BLaER1 treated with 17β-estradiol and CSF1 and Interleukin-3, amounts not matched to agents 10 nM and 100 nM (cell line): ENCODE results near the gene HAPLN2.

Experiments
- H3K27ac ChIP-seq, 11 experiments: shearing (Covaris generic); formaldehyde crosslinking; 2 replicates each; pipeline ENCODE4 v1.8.1; 2022
- H3K27me3 ChIP-seq, 11 experiments: shearing (Covaris generic); formaldehyde crosslinking; 2 replicates each; pipeline ENCODE4 v1.8.1; 2022
- H3K36me3 ChIP-seq, 11 experiments: shearing (Covaris generic); formaldehyde crosslinking; 2 replicates each; pipeline ENCODE4 v1.8.1; 2022
- H3K4me1 ChIP-seq, 10 experiments: shearing (Covaris generic); formaldehyde crosslinking; 2 replicates each; pipeline ENCODE4 v1.8.1; 2022
- H3K4me2 ChIP-seq, 11 experiments: shearing (Covaris generic); formaldehyde crosslinking; 2 replicates each; pipeline ENCODE4 v1.8.1; 2022
- H3K4me3 ChIP-seq, 10 experiments: shearing (Covaris generic); formaldehyde crosslinking; 2 replicates each; pipeline ENCODE4 v1.8.1; 2022
- H3K9ac ChIP-seq, 11 experiments: shearing (Covaris generic); formaldehyde crosslinking; 2 replicates each; pipeline ENCODE4 v1.8.1; 2022
- H3K9me3 ChIP-seq, 11 experiments: shearing (Covaris generic); formaldehyde crosslinking; replicated peaks in 1 of 11; 2 replicates each; pipeline ENCODE4 v1.8.1; 2022
- H4K20me1 ChIP-seq, 11 experiments: shearing (Covaris generic); formaldehyde crosslinking; 2 replicates each; pipeline ENCODE4 v1.8.1; 2022
- Cebpa-rat ChIP-seq, 11 experiments: shearing (Covaris generic); IDR thresholded peaks; 2 replicates each; pipeline ENCODE4 v1.8.1; 2022

HAPLN2 gene

DNA sequence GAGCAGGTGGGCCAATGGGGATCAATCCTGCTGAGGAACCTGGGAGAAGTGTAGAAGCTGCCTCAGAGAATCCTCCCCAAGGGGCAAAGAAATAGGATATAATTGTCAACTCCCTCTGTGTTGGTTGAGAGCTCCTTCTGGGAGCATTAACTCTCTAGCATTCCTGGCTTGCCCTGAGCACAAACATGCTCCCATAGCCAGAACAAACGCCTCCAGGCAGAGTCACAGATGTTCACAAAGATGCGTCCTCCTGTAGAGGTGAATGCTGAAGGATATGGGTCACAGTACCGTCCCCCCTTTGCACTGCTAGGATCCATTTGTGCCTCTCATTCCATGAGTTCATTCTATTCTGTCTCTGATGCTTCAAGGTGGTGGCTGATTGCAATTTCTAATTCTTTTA lies 13.1 kb downstream of the HAPLN2 start:
- Histone ChIP-seq H3K27me3 (peaks cover 0 to 21% (median 4%) of the 10 kb centered on the region in 11 experiments; a peak in 7 of 22 replicates), H3K4me3 (no peak overlapping the region), H4K20me1 (no peaks in the 10 kb centered on the region; a peak in 2 of 22 replicates), H3K4me1 (peaks cover 4 to 22% (median 12%) of the 10 kb centered on the region in 10 experiments; a peak in 11 of 20 replicates), H3K4me2 (no peak overlapping the region), H3K9me3 (no peaks in the 10 kb centered on the region), H3K36me3 (no peaks in the 10 kb centered on the region), H3K27ac (no peak overlapping the region), H3K9ac (no peak overlapping the region)
- no peak for TF ChIP-seq Cebpa-rat (IDR thresholded peaks at IDR 0.05)

DNA sequence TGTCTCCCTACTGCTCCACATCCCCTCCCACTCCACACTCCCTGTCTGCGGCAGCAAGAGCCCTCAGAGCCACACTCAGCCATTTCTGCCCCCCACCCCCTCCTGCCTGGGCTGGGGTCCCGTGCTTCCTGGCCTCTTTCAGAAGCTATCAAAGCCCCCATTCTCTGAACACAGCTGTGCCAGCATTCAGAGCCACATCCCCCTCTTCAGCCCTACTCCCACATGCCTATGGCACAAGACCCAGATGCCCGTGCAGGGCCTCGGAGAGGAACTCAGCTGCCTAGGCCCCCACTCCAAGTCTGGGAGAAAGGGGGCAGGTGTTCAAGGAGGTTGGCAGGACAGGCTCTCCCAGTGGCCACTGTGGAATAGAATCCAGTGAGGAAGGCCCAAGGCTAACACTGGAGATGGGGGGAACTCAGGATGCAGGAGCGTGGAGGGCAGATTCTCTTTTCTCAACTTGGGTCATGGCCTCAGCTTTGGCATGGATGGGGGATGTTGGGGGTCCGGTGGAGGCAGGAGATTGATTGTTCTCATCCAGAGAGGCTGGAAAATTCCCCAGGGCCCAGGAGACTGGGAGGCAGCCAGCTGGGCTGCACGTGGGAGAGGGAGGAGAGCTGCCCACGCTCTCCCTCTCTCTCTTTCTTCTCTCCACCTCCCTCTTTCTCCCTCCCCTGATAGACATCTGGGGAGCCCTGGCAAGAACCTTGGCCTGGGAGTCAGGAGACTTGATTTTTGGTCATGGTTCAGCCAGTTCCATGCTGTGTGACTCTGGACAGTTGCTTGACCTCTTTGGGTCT lies 19.2 kb downstream of the HAPLN2 start:
- H3K27me3 ChIP-seq: peaks cover 54 to 65% (median 57%) of the 10 kb centered on the region in 11 experiments

DNA sequence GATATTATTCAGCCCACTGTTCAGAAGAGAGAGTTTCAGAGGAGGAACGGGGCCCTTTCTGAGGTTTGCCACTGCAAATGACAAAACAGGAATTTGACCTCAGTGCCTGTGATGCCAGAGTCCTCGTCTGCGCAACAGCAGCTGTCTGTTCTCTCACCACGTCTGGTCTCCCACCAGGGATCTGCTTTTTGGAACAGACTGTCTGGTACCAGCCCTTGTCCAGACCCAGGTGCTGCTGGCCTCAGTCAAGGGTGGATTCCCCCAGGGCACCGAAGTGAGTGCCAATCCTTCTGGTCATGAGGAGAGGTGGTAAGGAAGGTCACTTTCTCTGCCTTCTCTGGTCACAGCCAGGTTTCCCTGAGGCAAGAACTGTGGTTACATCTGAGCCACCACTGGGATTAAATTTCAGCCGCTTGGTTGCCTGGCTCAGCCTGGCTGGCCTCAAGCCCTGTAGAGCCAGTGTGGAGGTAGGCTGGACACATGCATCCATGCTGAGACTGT lies 20.4 kb downstream of the HAPLN2 start:
- Histone ChIP-seq H3K4me2 (no peak overlapping the region), H3K4me1 (peaks cover 16 to 35% (median 33%) of the 10 kb centered on the region in 10 experiments), H3K27ac (no peak overlapping the region), H3K36me3 (no peaks in the 10 kb centered on the region), H3K27me3 (peaks cover 56 to 78% (median 70%) of the 10 kb centered on the region in 11 experiments), H3K9ac (no peak overlapping the region), H3K9me3 (no peaks in the 10 kb centered on the region), H4K20me1 (peaks cover 0 to 48% (median 12%) of the 10 kb centered on the region in 11 experiments; a peak in 11 of 22 replicates), H3K4me3 (no peak overlapping the region)
- TF ChIP-seq Cebpa-rat (IDR thresholded peaks at IDR 0.05): no peak

More for the DNA sequence above, 19.2 kb downstream of the HAPLN2 start:
- no peak overlapping the region for H3K9ac ChIP-seq
- no peak overlapping the region for H3K27ac ChIP-seq
- H3K36me3 ChIP-seq: no peaks in the 10 kb centered on the region
- TF ChIP-seq Cebpa-rat (IDR thresholded peaks at IDR 0.05): no peak
- H4K20me1 ChIP-seq: peaks cover 0 to 48% (median 12%) of the 10 kb centered on the region in 11 experiments; a peak in 11 of 22 replicates
- H3K4me2 ChIP-seq: no peak overlapping the region
- no peaks in the 10 kb centered on the region for H3K9me3 ChIP-seq
- no peak overlapping the region for H3K4me3 ChIP-seq
- peaks cover 6 to 25% (median 21%) of the 10 kb centered on the region in 10 experiments for H3K4me1 ChIP-seq

DNA sequence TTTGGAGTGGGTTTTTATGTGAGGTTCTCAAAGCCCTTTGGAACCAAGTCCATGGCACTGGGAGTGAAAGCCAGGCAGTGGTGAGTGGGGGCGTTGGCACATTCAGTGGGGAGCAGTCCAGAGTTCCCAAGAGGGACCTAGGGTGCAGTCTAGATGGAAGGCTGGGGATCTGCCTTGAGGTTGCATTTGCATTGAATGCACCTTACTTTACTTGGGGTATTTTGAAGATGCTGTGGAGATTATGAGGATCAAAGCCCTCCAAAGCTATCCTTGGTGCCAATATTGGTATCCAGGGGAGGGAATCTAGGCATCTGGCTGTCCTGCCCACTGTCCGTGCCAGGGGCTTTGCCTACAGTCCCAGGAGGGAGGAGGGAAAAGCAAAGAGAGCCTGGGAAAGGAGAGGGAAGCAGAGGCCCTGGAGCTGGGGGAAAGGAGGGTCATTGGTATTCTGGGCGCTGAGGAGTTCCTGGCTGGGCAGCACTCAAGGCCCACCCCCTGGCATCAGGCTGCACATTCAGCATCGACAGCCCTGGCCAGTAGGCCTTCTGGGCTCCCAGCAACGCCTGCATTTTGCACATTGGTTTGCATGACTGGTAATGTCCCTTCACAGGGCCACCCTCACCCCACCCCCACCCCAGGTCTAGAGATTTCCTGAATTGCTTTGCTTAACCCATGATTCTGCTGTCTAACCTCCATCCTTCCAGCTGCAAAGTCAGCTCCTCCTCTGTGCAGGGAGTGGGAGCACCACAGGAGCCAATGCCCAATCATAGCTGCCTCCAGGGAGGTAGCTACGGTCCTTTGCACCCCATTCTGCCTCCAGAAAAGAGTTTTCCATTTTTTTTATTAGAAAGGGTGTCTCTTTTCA lies 21.9 kb downstream of the HAPLN2 start:
- no peak overlapping the region for H3K9ac ChIP-seq
- no peak overlapping the region for H3K27ac ChIP-seq
- peaks cover 66 to 89% (median 84%) of the 10 kb centered on the region in 11 experiments for H3K27me3 ChIP-seq
- H3K9me3 ChIP-seq: no peaks in the 10 kb centered on the region
- peaks cover 0 to 48% (median 12%) of the 10 kb centered on the region in 11 experiments; a peak in 11 of 22 replicates for H4K20me1 ChIP-seq
- H3K4me1 ChIP-seq: peaks cover 16 to 36% (median 33%) of the 10 kb centered on the region in 10 experiments
- H3K4me2 ChIP-seq: peak overlapping the region; percentile 22 to 87 (median 53); a peak in 19 of 22 replicates
- TF ChIP-seq Cebpa-rat (IDR thresholded peaks at IDR 0.05): no peak
- H3K36me3 ChIP-seq: no peaks in the 10 kb centered on the region
- peak overlapping the region in 4 of 10 experiments; percentile 19 to 40 (median 34); a peak in 4 of 20 replicates for H3K4me3 ChIP-seq

DNA sequence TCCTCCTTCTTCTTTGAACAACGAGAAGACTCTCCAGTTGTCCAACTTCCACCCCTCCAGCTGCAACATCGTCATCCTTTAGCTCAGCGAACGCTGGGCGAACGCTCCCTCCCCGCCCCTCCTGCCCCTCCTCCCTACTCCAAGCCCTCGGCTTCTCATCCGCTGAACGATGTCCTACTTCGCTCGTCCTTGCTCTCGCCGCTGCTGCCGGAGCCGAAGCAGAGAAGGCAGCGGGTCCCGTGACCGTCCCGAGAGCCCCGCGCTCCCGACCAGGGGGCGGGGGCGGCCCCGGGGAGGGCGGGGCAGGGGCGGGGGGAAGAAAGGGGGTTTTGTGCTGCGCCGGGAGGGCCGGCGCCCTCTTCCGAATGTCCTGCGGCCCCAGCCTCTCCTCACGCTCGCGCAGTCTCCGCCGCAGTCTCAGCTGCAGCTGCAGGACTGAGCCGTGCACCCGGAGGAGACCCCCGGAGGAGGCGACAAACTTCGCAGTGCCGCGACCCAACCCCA lies 22.6 kb downstream of the HAPLN2 start, which contains the start of gene BCAN:
TSS of gene BCAN (plus strand) at position 357 of the 504 bp plus-strand sequence. CDS start 3,938 bp downstream, outside the sequence.
- Histone ChIP-seq H3K9ac (no peak within 1 kb of the TSS), H3K4me3 (peak within 1 kb of the TSS in 9 of 10 experiments; percentile 19 to 57 (median 40); a peak in 14 of 20 replicates), H3K4me1 (peaks cover 16 to 36% (median 33%) of the 10 kb centered on the region in 10 experiments), H4K20me1 (peaks cover 0 to 48% (median 12%) of the 10 kb centered on the region in 11 experiments; a peak in 11 of 22 replicates), H3K9me3 (no peaks in the 10 kb centered on the region), H3K4me2 (peak within 1 kb of the TSS; percentile 43 to 91 (median 77); a peak in 21 of 22 replicates), H3K27ac (no peak within 1 kb of the TSS), H3K36me3 (no peaks in the 10 kb centered on the region), H3K27me3 (peaks cover 73 to 96% (median 91%) of the 10 kb centered on the region in 11 experiments)
- no peak for TF ChIP-seq Cebpa-rat (IDR thresholded peaks at IDR 0.05)

DNA sequence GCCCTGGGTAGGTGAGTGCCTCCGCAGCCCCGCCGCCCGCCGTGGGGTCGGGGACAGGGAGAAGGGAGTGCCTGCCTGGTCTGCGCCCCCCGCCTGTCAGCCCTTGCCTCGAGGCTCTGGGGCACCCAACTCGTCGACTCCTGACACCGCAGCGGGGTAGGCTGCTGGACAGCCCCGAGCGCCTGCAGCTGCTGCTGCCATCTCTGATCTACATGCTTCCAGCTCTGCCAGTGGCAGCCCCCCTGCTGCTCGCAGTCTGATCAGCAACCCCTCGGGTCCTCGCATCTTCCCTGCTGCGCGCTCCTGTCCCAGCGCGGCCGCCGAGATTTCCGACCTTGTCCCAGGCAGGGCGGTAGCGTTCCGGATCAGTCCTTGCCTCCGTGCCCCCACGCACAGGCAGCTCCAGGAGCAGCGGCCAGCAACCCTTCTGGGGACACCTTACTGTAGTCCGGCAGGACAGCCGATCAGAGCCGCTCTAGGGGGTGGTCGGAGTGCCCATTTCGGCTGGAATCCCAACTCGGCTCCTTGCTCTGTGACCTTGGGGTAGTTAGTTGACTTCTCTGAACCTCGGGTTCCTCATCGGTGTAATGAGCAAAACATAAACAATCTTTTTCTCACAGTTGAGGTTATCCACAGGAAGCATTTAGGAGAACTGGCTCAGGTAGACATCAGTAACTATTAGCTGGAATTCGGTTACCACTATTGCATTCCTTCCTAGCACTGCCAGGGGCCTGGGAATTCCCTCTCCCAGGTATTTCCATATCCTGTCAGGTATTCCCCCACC lies 23.2 kb downstream of the HAPLN2 start:
- peaks cover 16 to 36% (median 33%) of the 10 kb centered on the region in 10 experiments for H3K4me1 ChIP-seq
- peaks cover 79 to 100% (median 97%) of the 10 kb centered on the region in 11 experiments for H3K27me3 ChIP-seq
- H3K4me3 ChIP-seq: peak overlapping the region in 8 of 10 experiments; percentile 14 to 57 (median 38); a peak in 11 of 20 replicates
- H3K36me3 ChIP-seq: no peaks in the 10 kb centered on the region
- peaks cover 0 to 50% (median 12%) of the 10 kb centered on the region in 11 experiments; a peak in 12 of 22 replicates for H4K20me1 ChIP-seq
- no peak overlapping the region for H3K9ac ChIP-seq
- peak overlapping the region; percentile 34 to 91 (median 77); a peak in 21 of 22 replicates for H3K4me2 ChIP-seq
- no peak for TF ChIP-seq Cebpa-rat (IDR thresholded peaks at IDR 0.05)
- no peaks in the 10 kb centered on the region for H3K9me3 ChIP-seq
- H3K27ac ChIP-seq: no peak overlapping the region

DNA sequence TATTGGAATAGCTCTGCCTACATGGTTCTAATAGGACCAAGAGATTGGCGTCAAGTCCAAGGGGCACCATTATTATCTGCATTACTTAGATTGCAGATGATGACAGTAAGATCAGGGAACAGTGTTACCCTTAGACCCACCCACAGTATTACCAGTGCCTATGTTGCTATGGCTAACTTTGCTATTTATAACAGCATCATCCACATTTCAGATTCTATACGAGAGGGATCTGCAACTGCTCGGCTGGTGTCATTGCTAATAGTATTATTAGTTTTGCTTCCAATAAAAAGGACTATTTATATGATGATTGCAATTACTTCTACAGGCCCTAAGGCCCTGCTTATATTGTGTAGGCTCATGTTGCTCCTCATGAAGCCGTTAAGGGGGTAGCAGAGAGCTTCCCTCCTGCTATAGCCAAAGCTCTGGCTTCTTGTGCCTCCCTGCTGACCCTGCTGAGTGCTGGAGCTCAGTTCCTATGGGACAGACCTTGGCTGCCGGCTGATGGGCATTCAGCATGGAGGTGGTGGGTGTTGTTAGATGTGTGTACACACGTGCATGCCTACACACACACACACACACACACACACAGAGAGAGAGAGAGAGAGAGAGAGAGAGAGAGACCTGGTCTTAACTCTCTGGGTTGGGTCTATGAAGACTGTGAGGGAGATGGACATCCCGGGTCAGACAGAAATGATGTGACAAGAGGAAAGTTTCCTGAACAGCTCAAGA lies 24.0 kb downstream of the HAPLN2 start:
- H3K4me1 ChIP-seq: peaks cover 16 to 36% (median 33%) of the 10 kb centered on the region in 10 experiments
- peaks cover 81 to 100% (median 99%) of the 10 kb centered on the region in 11 experiments for H3K27me3 ChIP-seq
- H3K36me3 ChIP-seq: no peaks in the 10 kb centered on the region
- no peak overlapping the region for H3K9ac ChIP-seq
- peak overlapping the region; percentile 51 to 91 (median 77) for H3K4me2 ChIP-seq
- H3K27ac ChIP-seq: peak overlapping the region in 1 of 11 experiments; percentile 7; a peak in 1 of 22 replicates
- TF ChIP-seq Cebpa-rat (IDR thresholded peaks at IDR 0.05): no peak
- no peak overlapping the region; a peak in 1 of 20 replicates for H3K4me3 ChIP-seq
- H3K9me3 ChIP-seq: no peaks in the 10 kb centered on the region
- H4K20me1 ChIP-seq: peaks cover 0 to 54% (median 14%) of the 10 kb centered on the region in 11 experiments; a peak in 12 of 22 replicates
